Measurements from ENCODE around the gene GPR6.

Gene GPR6, protein sequence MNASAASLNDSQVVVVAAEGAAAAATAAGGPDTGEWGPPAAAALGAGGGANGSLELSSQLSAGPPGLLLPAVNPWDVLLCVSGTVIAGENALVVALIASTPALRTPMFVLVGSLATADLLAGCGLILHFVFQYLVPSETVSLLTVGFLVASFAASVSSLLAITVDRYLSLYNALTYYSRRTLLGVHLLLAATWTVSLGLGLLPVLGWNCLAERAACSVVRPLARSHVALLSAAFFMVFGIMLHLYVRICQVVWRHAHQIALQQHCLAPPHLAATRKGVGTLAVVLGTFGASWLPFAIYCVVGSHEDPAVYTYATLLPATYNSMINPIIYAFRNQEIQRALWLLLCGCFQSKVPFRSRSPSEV

DNA sequence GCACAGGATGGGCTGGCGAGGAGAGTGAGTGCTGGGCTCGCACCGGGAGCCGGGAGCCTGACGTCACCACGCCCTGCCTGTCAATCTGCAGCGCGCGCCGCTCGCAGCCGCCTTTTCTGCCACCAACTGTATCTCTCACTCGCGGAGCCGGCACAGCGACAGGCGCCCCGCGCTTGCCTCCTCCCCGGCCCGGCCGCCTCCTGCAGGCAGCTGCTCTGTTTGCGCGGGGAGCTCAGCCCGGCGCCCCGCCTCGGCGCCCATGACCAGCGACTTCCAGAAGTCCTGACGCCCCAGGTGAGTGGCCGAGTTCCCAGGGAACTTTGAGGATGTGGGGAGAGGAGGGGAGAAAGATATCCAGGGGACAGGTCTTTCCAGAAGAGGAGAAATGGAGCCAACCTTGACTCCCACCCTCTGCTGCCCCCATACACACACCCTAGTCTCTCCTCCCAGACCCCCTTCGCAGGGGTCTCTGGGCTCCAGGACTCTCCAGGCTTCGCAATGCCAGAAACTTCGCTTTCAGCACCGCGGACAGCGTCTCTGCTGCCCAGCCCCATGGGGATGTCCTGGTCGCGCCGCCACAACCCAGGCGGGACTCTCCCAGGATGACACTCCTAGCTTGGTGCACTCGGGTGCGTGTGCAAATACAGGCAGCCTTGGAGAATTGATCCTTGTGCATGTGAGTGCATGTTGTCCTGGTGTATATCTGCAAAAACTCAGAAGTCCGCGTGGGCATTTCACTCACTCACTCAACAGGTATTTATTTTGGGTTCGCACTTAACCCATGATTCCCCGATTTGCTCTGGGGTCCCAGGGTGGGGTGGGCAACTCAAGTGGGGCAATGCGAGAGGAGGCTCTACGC is at the start of gene GPR6:
TSS of gene GPR6 (plus strand) at position 138 of the 859 bp plus-strand sequence. CDS start 802 bp downstream, outside the sequence.
- DNase-seq = peak; percentile 75 to 83

DNA sequence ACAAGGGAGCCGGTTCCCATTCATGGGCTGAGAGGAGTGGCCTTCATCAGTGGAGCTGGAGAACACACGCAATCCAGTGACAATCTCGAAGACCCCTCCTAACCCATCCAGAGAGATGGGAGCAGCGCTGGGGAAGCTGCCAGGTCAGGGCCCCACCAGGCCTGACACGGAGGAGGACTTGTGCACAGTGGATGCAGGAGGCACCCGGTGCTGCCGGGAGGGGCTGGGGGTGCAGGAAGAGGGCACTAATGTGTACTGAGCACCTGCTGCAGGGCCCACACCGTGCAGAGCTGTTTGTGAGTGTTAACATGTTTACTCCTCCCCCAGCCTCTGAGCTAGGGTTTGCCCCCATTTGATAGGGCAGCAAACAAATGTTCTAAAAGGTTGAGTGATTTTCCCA is 43.8 kb upstream of the GPR6 start:
- no peak for DNase-seq

DNA sequence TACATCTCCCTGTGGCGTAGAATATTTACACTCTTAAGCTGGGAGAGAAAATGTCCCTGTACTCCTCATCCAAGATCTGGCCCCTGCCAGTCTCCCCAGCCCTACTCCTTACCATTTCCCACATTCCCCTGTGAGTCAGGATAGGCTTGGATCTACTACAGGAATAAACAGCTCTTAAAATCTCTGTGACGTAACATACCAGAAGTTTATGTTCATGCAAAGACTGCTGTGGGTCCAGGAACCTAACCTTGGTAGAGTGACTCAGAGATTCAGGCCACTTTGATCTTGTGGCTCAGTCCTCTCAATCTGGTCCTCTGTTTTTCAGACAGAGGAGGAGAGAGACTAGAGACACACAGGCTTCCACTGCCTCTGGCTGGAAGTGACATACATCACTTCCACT is 38.5 kb upstream of the GPR6 start:
- DNase-seq = no peak

DNA sequence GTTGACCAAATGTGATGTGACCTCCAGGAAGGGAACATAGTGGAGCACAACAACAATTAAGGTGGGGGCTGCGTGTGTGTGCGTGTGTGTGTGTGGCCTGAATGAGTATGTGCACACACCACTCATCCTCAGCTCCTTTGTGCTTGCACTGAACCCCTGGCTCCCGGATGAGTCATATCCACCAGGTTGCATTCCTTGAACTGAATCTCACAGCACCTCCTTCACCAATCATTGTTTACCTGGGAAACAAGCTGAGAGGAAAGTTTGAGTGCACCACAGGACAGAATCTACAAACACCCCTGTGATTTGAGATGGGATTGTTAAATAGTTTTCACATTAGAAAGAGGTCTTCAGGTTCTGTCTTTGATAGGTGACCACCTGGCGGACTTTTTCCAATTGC is 33.7 kb upstream of the GPR6 start:
- DNase-seq = no peak

DNA sequence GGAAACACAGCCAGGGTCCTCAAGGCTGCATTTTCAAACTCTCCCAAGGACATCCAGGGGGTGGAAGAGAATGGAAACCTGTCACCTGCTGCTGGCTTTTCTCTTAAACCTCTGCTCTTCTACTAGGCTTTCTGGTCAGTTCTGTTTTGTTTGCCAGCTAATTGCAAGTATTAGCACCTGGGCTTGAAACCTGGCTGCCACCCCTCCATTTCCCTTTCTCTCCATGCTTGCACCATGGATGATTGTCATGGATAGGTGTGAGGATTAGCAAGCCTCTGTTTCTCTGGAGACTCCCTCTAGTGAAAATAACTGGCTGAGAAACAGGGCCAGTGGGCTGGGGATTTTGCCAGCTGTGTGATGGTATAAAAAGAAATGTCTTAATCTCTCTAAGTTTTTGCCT is 33.0 kb upstream of the GPR6 start:
- no peak for DNase-seq

DNA sequence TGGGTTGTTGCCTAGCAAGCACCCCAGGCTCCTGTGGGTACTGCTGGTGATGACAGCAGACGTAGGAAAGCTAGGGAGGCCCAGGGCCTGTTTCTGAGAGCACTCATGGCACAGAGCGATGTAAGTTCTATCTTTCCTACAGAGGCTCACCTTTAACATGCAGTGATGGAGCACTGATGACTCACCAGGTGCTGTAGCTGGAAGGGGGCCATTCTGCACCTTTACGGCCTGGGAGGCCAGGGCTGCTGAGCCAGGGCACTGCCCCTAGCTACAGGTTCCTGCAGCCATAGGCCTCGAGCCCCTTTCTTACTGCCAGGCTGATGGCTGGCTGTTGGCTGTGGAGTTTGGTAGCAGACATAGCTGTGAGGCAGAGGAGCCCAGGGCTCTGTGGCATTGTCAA is 31.1 kb upstream of the GPR6 start:
- DNase-seq = no peak

DNA sequence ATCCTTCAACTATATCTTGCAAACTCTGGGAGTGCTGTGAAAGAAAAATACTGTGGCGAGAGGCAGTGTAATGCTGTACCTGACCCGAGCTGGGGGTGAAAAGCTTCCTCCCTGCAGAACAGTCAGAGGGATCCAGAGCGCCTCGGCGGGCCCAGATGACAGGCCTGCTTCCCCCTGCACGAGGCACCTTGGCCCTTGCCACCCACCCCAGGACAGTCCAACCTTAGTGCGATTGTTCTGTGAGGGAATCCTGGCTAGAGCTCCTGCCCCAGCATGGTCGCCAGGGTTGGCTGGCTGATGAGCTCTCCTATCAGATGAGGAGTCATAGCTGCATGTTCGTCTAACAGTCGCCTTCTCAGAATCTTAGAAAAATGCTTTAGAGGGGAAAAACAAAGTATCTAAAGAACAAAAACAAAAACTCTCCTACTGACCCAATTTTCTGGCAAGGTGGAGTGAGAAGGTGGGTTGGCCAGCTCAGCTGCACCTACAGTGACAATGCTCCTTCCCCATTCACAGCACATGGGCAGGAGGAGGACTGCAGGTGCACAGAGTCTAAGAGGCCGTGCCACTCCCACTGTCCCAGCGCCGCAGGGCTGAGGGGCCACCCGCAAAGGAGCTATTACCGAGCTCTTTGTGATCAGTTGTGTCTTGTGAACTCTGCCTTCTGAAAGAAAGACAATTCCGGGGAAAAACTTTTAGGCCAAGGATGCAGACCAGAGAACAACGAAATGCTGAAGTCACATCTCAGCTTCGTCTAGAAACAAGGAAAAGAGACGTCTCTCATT is 28.6 kb upstream of the GPR6 start:
- no peak for DNase-seq

DNA sequence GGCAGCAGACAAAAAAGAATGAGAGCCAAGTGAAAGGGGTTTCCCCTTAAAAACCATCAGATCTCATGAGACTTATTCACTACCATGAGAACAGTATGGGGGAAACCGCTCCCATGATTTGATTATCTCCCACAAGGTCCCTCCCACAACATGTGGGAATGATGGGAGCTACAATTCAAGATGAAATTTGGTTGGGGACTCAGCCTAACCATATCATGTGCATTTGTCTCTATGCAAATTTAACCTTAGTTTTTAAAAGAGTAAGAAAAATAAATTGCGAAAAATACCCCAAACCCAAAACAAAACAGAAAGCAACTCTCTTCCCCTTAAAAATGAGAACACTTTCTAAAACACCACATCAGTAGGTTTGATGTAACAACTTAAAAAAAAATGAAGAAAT is 22.6 kb upstream of the GPR6 start:
- DNase-seq = no peak

DNA sequence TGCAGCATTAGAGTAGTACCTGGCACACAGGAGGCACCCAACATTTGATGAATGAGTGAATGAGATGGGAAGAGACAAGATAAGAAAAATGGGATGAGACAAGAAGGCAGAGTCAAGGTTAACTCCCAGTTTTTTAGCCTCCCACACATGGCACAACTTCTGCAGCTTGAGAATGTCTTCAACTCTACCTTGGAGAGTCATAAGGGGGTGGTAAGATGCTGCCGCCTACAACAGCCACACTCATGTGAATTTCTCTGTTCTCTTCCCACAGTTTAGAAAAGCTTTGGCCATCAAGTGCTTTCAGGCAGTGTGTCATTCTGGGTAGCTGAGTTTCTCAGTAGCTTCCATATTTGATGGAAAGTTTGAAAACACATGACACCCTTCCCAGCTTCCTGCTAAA is 19.5 kb upstream of the GPR6 start:
- no peak for DNase-seq

DNA sequence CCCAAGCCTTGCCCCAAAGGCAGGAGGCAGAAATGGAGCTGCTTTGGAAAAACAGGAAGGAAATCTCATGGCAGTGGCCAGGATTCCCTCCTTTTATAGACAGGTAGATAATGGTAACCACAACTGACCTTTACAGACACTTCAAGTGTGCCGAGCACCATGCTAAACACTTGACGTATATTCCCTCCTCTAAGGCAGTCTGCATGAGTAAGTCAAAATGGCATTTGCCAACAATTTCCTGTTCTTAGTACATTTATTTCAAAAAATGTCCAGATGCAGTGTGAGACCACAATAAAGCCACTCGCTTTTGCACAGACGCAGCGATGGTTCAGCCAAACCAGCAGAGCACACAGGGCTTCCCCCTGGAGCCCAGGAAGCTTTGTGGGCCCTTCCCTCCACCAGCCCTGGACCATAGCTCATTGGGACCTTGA is 16.5 kb upstream of the GPR6 start:
- no peak for DNase-seq

DNA sequence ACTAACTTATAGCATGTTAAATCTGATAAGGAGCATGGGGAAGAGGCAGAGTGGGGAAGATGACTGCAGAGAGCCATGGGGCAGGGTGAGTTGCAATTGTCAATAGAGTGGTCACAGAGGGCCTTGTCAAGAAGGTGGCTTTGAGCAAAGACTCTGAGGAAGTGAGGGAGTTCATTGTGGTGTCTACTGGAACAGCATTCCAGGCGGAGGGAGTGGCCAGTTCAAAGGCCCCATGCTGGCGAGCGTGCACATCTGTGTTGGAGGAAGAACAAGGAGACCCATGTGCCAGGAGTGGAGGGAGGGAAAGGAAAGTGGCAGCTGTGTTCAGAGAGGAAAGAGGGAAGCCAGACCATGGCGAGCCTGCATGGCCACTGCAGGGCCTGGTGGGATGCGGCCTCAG is 15.8 kb upstream of the GPR6 start:
- DNase-seq = no peak

DNA sequence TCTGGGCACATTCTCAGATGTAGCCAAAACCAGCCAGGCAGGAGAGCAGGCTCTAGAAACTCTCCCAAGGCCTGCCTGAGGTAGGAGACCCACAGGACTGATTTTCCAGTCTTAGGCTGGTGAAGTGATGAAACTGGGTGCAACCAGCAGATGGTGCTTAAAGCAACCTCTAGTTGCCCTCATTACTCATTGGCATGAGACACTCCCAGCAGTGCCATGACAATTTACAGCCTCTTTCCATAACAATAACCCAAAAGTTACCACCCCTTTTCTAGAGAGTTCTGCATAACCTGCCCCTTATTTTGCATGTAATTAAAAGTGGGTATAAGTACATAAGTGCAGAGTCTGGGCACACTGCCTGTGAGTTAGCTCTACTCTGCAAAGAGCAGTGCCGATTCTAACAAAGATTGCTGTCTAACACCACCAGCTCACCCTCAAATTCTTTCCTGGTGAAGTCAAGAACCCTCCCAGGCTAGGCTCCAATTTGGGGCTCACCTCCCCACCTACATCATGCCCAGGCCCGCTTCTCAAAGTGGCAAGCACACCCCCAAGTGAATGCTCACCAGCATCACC is 14.4 kb upstream of the GPR6 start:
- DNase-seq = no peak

DNA sequence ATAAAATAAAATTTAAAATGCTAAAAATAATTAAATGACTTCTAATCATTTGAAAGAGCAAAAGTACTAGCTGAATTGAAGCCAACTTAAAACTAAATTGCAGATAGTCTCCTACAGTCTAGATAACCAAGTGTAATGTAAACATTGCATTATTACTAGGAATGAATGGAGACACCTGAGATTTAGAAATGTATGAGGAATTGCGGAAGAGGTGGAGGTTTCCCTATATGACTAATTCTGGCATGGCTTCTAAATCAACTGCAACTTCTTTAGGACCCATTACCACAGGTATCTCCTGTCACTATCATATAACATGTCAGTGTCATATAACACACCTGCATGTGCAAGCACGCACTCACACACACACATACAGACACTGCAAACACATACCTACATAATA is 13.2 kb upstream of the GPR6 start:
- no peak for DNase-seq

DNA sequence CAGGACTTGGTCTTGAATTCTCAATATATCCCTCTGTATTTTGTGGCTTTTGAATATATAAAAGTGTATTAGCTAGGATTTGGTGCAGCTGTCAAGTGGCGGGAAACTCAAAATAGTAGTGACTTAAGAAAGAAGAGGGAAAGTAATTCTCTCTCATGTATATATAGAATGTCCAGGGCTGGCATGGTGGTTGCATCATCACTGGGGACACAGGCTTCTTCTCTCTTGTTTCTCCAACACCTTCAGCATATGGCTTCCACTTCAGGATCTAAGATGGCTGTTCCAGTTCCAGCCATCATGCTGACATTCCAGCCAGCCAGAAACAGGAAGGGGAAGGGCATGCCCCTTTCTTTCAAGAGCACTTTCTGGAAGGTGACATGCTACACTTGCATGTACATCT is 11.8 kb upstream of the GPR6 start:
- DNase-seq = no peak

DNA sequence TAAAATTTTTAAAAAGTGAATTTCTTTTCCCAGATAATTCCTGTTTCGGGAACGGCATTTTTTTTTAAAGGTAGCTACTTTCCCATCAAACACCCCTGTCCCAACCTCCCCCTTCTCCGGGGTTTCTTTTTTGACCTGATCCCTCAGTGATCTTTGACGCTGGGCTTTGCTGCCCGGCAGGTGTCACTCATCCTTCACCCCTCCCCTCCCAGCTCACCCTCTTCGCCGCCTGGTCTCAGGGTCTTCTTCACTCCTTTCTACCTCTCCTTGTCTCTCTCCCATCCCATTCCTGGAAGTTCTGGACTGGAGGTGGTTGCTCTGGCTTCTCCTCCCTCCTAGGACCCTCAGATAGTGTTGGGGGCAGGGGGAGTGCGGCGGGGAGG is 329 bp upstream of the GPR6 start:
- peak; percentile 41 to 49 for DNase-seq

DNA sequence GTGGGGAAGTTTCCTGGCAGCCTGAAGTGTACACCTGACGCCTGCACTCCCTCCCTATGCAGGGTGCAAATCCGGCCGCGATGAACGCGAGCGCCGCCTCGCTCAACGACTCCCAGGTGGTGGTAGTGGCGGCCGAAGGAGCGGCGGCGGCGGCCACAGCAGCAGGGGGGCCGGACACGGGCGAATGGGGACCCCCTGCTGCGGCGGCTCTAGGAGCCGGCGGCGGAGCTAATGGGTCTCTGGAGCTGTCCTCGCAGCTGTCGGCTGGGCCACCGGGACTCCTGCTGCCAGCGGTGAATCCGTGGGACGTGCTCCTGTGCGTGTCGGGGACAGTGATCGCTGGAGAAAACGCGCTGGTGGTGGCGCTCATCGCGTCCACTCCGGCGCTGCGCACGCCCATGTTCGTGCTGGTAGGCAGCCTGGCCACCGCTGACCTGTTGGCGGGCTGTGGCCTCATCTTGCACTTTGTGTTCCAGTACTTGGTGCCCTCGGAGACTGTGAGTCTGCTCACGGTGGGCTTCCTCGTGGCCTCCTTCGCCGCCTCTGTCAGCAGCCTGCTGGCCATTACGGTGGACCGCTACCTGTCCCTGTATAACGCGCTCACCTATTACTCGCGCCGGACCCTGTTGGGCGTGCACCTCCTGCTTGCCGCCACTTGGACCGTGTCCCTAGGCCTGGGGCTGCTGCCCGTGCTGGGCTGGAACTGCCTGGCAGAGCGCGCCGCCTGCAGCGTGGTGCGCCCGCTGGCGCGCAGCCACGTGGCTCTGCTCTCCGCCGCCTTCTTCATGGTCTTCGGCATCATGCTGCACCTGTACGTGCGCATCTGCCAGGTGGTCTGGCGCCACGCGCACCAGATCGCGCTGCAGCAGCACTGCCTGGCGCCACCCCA is 1.2 kb downstream of the GPR6 start:
- peak; percentile 24 to 25 for DNase-seq

DNA sequence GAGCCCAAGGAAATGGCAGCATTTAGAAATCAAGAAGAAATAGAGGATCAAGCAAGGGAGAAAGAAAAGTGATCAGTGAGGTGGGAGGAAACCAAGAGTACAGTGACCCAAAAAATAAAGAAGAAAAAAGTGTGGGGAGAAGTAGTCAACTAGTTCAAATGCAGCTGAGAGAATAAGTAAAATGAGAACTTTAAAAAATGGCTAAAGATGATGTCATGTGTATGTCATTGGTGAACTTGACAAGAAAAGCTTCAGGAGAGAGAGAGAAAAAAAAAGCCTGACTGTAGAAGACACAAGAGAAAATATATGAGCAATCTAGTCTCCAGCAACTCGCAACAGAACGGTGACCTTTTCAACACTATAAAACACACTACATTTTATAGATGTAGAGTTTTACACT is 6.3 kb downstream of the GPR6 start:
- DNase-seq = no peak

DNA sequence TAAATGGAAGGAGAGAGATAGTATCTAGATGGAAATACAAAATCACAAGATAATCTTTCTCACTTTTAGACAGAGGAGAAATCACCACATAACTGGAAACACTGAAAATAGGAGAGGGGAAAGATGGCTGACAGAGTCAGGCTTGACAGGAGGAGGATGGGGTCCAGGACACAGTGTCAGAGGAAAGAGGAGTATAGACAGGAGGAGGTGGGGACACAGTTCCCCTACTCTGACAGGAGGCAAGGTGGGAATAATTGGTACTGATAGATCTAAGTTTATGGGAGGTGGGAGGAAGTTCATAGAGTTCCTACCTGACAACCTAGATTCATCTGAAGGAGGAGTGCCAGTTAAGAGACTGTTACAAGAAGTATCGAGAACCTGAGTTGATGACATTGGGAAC is 9.1 kb downstream of the GPR6 start:
- no peak for DNase-seq

DNA sequence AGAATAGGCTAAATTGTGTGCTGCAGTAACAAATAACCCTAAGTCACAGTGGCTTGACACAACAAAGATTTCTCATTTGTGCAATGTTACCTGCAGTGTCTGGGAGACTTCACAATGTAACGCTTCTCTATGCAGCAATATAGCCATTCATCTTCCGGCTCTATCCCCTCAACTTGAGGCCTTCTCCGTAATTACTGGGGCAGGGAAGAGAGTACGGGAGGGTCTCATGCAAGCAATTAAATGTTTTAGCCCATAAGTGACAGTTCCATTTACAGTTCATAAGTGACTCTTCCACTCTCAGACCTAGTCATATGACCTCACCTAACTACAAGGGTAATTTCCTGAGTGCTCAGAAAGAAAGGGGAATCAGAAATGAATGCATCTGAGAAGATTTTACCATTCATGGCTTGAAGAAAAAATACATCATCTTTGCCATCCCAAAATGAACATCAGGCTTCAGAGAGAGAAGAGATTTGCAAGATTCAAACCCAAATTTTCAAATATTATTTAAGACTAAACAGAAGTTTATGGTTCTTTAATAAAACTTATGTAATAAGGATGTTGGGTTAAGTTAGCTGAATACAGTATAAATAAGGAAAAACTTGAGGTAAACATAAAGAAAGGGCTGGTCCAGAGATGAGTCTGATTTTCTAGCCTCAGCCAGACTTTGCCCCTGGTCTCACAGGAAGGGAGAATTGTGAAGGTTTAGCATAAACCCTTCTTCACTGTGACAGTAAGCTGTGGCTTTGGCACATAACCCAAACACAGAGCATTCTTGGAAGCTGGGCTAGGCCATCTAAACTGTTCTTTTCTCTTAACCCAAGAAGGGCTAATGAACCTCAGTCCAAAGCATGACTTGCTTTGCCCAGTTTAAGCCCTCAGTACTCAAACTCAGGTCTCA is 13.3 kb downstream of the GPR6 start:
- DNase-seq = no peak

DNA sequence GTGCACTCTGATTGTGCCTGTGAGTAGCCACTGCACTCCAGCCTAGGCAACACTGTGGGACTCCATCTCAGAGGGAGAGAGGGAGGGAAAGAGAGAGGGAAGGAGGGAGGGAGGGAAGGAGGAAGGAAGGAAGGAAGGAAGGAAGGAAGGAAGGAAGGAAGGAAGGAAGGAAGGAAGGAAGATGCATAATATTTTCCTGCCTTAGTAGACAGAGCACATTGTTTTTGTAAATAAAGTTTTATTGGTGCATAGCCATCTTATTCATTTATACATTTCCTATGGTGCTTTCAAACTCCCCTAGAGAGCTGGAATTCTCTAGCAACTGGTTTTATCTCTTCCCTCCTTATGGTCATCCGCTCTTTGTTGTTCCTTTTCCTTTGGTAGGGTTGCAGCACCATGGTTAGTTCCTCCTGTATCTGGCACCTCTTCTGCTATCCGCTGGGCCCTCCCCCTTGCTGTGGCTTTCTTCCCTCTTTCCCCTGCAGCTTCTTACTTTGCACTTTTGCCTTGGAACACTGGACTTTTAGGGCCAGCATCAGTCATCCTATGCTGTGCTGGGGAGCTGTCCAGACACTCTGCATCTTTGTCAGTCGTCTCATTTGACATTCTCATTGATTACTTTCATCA is 20.2 kb downstream of the GPR6 start:
- DNase-seq = no peak

DNA sequence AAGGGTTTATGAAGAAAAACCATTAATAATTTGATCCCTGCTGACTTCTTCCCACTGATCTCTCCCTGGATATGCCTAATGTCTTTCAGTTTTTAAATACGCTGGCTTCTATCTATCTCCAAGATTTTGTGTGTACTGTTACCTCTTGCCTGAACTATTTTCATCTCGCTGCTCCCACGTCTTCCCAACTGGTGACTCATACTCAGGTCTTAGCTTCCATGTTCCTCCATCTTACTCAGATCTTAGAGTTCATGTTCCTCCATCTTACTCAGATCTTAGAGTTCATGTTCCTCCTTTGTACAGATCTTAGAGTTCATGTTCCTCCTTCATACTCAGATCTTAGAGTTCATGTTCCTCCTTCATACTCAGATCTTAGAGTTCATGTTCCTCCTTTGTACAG is 21.6 kb downstream of the GPR6 start:
- DNase-seq = no peak

Measured in SHP77 (cell line).